ENCODE data around the gene KIRREL3.
"Not testable (repeated sequence)": the region's sequence is repeated elsewhere in the genome, so short reads cannot be mapped to it uniquely, and the experiment has no call there.

KIRREL3 gene

DNA sequence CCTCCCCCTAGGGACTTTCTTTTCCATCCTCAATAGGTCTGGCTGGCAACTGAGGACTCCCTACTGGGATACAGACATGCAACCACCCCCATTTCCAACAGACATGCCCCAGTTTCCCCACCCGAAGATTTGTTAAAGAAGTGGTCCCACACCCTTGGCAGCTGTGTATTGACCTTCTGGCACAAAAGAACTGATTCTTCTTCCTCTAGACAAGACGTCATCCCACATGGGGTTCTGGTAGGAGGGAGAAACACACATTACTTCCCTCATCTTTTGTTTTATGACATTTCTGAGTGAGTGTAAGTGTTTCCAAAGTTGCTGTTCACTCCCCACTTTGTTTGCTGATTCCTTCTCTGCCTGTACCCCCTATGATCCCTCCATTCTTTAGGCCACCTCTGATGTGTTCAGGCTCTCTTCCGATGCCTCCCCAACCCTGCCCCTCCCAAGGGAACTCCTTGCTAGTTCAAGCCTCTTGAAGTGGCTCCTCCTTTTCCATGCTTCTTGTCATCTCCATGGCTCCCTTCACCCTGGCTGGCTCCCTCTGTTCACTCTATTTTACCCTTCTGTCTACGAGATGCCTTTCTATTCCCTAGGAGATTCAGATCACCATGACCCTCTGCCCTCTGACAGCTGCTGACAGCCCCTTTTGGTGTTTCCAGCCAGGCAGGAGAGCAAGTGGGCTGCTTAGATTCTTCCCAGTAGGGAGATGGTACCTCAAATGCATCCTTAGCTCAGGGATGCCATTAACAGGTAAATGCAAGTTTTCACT, 4.3 kb downstream of the KIRREL3 start:
- no peak for DNase-seq

GRCh38 chr11:126993599-126993998, 7.0 kb downstream of the KIRREL3 start:
- DNase-seq = no peak

DNA sequence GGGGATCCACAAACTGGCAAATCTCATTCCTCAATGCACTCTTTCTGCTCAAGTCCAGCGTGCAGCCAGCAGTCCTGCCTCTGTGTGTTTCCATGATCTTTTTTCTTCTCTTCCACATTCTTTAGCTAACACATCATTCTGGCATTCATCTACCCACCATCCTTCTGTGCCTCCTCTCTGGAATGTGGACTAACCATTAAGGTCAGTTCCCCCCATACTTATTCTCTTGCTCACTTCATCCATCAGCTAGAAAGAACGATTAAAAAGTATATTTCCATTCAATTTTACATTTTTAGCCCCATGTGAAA, 7.8 kb downstream of the KIRREL3 start:
- no peak for DNase-seq

DNA sequence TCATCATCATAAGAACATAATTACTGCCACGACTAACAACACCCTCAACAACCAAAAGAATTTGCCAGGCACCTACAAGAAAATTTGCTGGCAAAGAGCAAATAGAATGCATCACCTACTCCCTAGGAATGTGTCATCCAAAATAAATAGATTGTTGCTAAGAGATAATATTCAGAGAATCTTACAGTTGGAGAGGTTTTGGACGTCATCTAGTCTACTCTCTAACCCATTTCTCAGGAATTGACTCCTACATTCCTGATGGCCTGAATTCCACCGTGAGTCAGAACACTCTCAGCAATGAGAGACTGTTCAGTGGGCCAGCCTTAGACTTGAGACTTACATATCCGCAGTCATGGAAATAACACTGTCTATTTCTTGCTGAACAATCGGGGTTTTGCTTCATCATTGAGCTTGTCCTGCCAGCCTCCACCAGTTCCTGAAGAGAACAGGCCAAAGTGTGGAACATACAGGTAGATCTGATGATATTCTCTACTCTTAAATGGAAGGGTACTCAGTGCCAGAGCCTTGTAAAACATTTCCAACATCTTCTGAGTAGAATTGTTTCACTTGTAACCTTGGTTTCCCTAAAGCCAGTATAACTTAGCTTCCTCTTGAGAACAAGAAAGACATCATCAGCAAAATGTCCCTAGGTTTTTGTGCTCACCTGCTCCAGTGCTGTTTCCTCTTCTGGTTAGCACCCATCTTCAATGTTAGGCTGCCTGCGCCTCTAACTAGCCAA, 8.3 kb downstream of the KIRREL3 start:
- no peak for DNase-seq

DNA sequence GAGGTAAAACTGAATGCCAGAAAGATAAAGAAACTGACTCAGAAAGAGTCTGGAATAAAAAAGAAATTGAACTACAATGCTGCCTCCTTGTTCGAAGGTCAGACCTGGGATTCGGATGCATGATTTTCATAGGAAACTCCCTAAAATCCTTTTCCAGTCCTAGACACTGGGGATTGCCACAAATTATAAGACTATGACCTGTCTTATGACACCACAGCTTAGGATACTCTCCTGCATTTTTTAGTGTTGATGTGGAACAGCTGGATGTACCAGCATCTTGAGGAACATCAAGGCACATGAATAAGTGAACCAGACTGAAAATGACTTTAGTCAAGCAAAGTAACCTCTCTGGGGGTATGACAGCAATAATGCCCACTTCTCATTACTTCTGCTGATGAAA, 9.0 kb downstream of the KIRREL3 start:
- DNase-seq = no peak

DNA sequence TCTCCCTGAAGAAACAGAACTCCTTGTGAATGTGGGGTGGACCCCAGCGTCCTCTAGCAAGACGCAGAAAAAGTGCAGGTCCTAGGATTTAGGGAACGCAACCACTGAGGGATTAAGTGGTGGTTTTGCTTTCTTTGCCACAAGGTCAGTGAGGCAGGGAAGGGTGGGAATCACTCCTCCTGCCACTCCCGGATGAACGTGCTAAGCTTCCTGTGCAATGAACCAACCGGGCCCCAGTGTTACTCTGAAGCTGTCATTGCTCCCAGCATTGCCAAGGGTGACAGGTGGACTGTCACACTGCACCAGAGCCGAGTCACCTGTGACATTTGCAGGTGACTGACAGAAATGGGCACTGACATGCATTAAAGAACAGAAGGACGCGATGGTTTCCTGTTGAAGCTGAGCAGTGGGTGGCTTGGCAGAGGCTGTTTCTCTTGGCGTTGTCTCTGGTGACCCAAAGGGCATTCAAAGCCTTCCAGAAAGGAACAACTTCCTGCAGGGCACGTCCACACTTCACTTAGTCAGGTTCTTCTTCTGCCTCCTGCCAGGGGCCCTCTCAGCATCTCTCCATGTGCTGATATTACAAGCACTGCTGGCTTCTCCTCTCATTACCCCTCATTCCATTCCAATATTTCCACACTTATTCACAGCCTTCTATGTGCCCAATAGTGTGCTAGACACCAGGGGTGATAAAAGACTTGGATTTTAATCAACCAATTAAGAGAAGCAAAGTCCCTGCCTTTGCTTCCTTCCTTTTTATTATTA, 9.7 kb downstream of the KIRREL3 start:
- DNase-seq = no peak

- peak; percentile 27 for DNase-seq
Measured at GRCh38 chr11:126989942-126990715, 10.4 kb downstream of the KIRREL3 start.

DNA sequence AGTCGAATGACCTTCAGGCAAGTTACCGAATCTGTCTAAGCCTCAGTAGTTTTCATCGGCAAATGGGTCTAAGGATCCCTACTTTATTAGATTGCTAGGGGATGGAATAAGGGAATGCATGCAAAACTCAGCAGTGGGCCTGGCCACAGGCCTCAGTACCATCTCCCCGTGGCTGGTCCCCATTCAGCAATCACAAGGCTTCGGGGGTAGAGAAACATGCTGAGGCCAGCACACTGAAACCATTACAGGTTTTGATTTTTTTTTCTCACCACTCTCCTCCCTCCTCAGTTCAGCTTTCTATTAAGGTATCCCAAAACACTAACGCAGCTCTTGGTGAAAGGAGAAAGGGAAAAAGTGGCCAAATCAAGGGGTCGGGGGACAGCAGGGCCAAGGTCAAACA, 11.9 kb downstream of the KIRREL3 start:
- no peak for DNase-seq

GRCh38 chr11:126981635-126982034, 18.9 kb downstream of the KIRREL3 start:
- no peak for DNase-seq

- no peak for DNase-seq
Measured at GRCh38 chr11:126978911-126979310, 21.7 kb downstream of the KIRREL3 start.

GRCh38 chr11:126978165-126978564, 22.4 kb downstream of the KIRREL3 start:
- no peak for DNase-seq

GRCh38 chr11:126973051-126973450, 27.5 kb downstream of the KIRREL3 start:
- DNase-seq = no peak

DNA sequence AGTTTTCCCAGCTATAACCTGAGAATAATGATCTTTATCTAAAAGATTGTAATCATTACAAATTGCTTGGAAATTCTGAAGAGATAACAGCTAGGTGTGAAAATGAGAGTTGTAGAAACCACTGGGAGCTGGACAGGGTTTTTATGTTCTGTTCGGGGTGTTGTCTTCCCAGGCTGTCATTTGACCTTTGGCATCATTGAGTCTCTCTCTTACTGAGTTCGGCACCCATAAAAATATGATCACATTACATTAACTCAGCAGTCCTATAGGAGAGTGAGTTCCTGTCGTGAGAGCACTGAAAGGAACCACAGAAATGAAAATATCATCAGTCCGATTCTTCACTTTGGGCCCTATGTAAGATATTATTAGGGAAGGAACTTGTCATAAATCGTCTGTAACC, 29.3 kb downstream of the KIRREL3 start:
- DNase-seq = no peak

DNA sequence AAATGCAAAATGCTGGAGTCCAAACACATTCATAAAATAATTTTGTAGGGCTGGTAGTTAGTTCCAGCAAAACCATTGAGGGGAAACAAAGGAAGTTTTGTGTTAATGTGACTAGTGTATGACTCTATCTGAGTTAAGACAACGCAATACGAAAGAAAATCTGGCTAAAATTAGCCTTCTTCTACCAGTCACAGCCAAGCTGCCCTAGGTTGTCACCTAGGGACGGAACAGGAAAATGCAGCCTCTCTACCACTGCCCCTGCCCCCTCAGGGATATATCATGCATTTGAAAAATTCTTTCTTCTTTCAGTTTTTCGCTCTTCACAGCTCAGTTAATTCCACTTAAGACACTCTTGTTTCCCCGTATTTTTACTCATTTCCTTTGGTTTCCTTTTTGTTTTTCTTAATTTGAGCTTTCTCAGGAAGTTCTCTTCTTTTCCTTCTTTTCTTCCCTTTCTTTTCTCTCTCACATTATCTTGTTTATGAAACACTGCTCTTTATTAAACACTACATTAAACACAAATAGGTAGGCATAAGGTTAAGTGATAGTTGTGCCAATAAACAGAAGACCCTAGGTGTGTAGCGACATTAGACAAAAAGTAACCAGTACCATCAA, 30.6 kb downstream of the KIRREL3 start:
- no peak for DNase-seq

DNA sequence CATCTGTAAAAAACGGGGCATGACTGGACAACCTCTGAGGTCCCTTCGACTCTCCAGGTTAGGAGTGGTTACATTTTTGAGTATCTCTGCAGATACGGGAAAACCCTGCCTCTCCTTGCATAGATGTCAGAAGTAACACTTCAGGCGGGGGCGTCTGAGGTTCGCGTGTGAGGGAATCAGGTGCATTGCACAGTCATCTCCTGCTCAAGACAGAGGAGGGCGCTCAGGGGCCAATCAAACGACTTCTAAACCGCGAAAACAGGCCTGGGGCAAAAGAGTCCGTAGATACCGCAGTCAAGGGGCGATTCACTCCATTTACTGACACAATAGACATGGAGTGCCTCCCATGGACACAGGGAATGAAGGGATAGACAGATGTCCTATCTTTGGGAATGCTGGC, 31.7 kb downstream of the KIRREL3 start:
- DNase-seq = no peak

- DNase-seq = no peak
Measured at GRCh38 chr11:126965331-126965730, 35.2 kb downstream of the KIRREL3 start.

DNA sequence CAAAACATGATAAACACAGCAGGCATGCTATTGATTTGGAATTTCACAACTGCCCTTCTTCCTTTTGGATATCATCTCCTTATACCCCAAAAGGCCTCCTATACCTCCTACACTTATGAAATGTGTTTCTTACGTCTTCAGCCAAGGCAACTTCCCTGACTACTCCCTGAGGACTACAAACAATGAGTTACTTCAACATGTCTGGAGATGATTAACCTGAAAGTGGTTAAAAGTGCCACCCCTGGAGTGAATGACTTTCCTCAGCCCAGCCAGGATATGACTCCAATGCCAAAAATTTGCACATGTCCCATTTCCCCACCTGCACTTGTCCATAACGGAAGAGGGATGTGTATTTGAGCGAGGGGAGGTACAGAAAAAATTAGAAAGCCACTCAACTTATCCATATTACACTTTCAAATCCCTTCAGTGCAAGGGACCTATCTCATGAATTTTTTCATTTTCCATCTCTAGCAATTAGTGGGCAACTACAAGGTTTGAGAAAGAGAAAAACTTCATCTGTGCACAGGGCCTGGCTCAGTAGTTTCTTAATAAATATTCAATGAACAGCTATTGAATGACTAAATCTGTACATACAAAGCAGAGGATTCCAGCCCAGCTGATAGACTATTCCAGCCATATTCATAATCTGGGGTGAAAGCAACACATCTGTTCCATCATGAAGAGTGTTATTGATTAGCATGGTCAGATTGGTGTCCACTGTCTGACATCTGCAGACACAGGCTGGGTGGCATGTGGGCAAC, 36.8 kb downstream of the KIRREL3 start:
- DNase-seq = no peak

DNA sequence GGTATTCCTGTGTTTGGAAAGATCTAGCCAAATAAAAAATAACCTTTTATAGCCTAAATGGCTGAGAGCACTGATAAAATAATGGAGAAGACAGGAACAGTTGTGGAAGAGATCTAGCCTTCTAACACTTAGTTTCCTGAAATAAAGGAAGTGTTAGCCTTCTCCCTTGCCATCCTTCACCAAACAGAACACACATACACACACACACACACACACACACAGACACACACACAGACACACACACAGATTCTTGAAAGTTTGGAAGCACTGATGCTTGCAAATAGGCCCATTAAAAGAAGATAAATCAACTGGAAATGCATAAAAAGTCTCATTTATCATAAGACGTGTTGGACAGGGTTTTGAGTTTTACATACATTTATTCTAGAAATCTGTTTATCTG, 37.5 kb downstream of the KIRREL3 start:
- DNase-seq = no peak

DNA sequence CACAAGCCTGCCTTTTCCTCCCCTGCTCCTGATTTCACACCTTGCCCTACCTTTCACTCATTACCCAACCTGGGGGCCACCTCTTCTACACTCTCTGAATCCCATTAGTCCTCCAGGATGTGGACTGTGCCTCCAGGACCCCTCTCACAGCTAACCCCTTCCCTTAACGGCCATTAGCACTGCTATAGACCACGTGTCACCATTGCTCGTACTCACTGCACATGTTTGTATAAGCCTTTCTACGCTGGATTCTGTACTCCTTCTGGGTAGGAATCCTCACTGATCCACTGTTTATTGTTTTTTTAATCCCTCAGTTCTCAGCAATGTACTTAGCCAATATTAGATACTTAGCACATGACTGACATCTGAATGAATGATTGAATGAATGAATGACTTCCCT, 40.9 kb downstream of the KIRREL3 start:
- DNase-seq = no peak

- no peak for DNase-seq
Measured at GRCh38 chr11:126956635-126957034, 43.9 kb downstream of the KIRREL3 start.

DNA sequence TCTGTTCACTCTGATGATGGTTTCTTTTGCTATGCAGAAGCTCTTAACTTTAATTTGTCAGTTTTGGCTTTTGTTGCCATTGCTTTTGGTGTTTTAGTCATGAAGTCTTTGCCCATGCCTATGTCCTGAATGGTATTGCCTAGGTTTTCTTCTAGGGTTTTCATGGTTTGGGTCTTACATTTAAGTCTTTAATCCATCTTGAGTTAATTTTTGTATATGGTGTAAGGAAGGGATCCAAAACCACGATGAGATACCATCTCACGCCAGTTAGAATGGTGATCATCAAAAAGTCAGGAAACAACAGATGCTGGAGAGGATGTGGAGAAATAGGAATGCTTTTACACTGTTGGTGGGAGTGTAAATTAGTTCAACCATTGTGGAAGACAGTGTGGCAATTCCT, 48.0 kb downstream of the KIRREL3 start:
- not testable (repeated sequence) for DNase-seq

DNA sequence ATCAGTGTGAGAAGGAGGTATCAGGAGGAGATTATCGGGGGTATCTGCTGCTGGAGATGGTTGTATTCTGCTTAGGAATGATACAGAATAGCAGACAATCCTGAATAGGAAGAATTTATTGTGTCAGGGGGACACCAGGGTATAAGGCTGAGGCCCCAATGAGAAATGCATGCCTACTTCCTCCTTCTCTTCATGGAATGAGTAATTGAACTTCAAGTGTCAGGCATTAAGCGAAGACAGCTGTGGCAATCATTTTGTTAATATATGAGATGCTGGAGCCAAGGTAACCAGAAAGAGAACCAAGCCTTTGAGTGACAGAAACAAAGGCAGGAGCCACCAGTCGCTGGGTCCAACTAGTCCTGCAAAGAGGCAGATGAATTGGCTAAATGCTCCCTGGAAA, 49.1 kb downstream of the KIRREL3 start:
- DNase-seq = no peak

Measured in hematopoietic multipotent progenitor cell treated with erythropoietin and hydrocortisone succinate and interleukin-3 and kit ligand, for 8 days (in vitro differentiated cells).